GM18867 (cell line): ENCODE measurements around the gene ABLIM1.

Experiments used
- ATAC-seq: cut with Tn5 transposase; IDR thresholded peaks from one replicate; pipeline ENCODE4 v1.9.1; 2021; ENCODE audit warnings: mild to moderate bottlenecking, moderate library complexity; ENCODE audit not compliant: unreplicated experiment

The ABLIM1 gene

GRCh38 chr10:114593240-114593792 lies 64.8 kb downstream of the ABLIM1 start:
- ATAC-seq, result no peak

GRCh38 chr10:114590993-114591392 lies 67.1 kb downstream of the ABLIM1 start:
- no peak for ATAC-seq

- ATAC-seq, result no peak
Measured at GRCh38 chr10:114584419-114584818, 73.7 kb downstream of the ABLIM1 start.

- ATAC-seq, result no peak
Measured at GRCh38 chr10:114581071-114581470, 77.0 kb downstream of the ABLIM1 start.

GRCh38 chr10:114577133-114577532 lies 80.9 kb downstream of the ABLIM1 start:
- no peak for ATAC-seq

- no peak for ATAC-seq
Measured at GRCh38 chr10:114576716-114577115, 81.4 kb downstream of the ABLIM1 start.

- no peak for ATAC-seq
Measured at GRCh38 chr10:114576132-114576487, 82.0 kb downstream of the ABLIM1 start.

GRCh38 chr10:114575417-114576131 lies 82.5 kb downstream of the ABLIM1 start:
- ATAC-seq, result no peak

- ATAC-seq, result no peak
Measured at GRCh38 chr10:114573330-114574045, 84.6 kb downstream of the ABLIM1 start.

- no peak for ATAC-seq
Measured at GRCh38 chr10:114571316-114571999, 86.6 kb downstream of the ABLIM1 start.

- ATAC-seq, result no peak
Measured at GRCh38 chr10:114566064-114566463, 92.0 kb downstream of the ABLIM1 start.

- no peak for ATAC-seq
Measured at GRCh38 chr10:114565066-114565465, 93.0 kb downstream of the ABLIM1 start.

GRCh38 chr10:114561008-114561523 lies 97.0 kb downstream of the ABLIM1 start:
- ATAC-seq, result no peak

GRCh38 chr10:114560144-114560543 lies 97.9 kb downstream of the ABLIM1 start:
- no peak for ATAC-seq

- ATAC-seq, result no peak
Measured at GRCh38 chr10:114559636-114560035, 98.4 kb downstream of the ABLIM1 start.

GRCh38 chr10:114557854-114558253 lies 100.2 kb downstream of the ABLIM1 start:
- no peak for ATAC-seq

- ATAC-seq, result no peak
Measured at GRCh38 chr10:114556236-114557122, 101.6 kb downstream of the ABLIM1 start.

- ATAC-seq, result no peak
Measured at GRCh38 chr10:114553436-114553835, 104.6 kb downstream of the ABLIM1 start.

- no peak for ATAC-seq
Measured at GRCh38 chr10:114552050-114552449, 106.0 kb downstream of the ABLIM1 start.

- ATAC-seq, result no peak
Measured at GRCh38 chr10:114551636-114551972, 106.5 kb downstream of the ABLIM1 start.
